ENCODE results near the gene MAP3K4. TPM values are rescaled to one million over a fixed set of nuclear protein-coding genes. Genes with fewer than 3 reads are reported as not detected.

Gene MAP3K4
- total RNA-seq, 1 donor from 2014 or later: 56.7 TPM

- Histone ChIP-seq H3K27me3 (no peaks in the 10 kb centered on the region), H3K36me3 (peaks cover 0 to 4% of the 10 kb centered on the region in 2 donors), H3K4me1 (peaks cover 2% of the 10 kb centered on the region), H3K27ac (no peak overlapping the region), H3K4me3 (no peak overlapping the region), H3K9me3 (no peaks in the 10 kb centered on the region)
- intact Hi-C loops (cut with DNase I): no loop called here
- peak in 1 of 2 donors; percentile 64 for DNase-seq (ENCODE audit: extremely low spot score in 2 of 2)
- TF ChIP-seq POLR2AphosphoS5 (IDR thresholded peaks at IDR 0.05; ENCODE audit: insufficient read depth in 1 of 2, low read depth in 1 of 2) (no peak), CTCF (IDR thresholded peaks at IDR 0.05) (no peak), POLR2A (IDR thresholded peaks at IDR 0.05) (no peak)
Measured at GRCh38 chr6:161133963-161134362, 142.4 kb downstream of the MAP3K4 start.

- no peaks in the 10 kb centered on the region for H3K9me3 ChIP-seq
- H3K4me3 ChIP-seq: no peak overlapping the region
- intact Hi-C loops (cut with DNase I): no loop called here
- H3K36me3 ChIP-seq: no peaks in the 10 kb centered on the region
- H3K4me1 ChIP-seq: peaks cover 10% of the 10 kb centered on the region
- DNase-seq (ENCODE audit: extremely low spot score in 2 of 2): peak in 1 of 2 donors; percentile 74
- H3K27me3 ChIP-seq: no peaks in the 10 kb centered on the region
- no peak overlapping the region for H3K27ac ChIP-seq
- TF ChIP-seq POLR2AphosphoS5 (IDR thresholded peaks at IDR 0.05; ENCODE audit: insufficient read depth in 1 of 2, low read depth in 1 of 2) (no peak), CTCF (IDR thresholded peaks at IDR 0.05) (no peak), POLR2A (IDR thresholded peaks at IDR 0.05) (no peak)
Measured at GRCh38 chr6:161134550-161135298, 143.2 kb downstream of the MAP3K4 start.

GRCh38 chr6:161135695-161136591, 144.4 kb downstream of the MAP3K4 start:
- Histone ChIP-seq H3K27ac (no peak overlapping the region), H3K9me3 (no peaks in the 10 kb centered on the region), H3K36me3 (no peaks in the 10 kb centered on the region), H3K4me1 (peaks cover 11% of the 10 kb centered on the region), H3K4me3 (no peak overlapping the region), H3K27me3 (no peaks in the 10 kb centered on the region)
- intact Hi-C loops (cut with DNase I): no loop called here
- TF ChIP-seq POLR2AphosphoS5 (IDR thresholded peaks at IDR 0.05; ENCODE audit: insufficient read depth in 1 of 2, low read depth in 1 of 2) (no peak), POLR2A (IDR thresholded peaks at IDR 0.05) (no peak), CTCF (IDR thresholded peaks at IDR 0.05) (no peak)
- DNase-seq (ENCODE audit: extremely low spot score in 2 of 2): peak in 1 of 2 donors; percentile 81

DNA sequence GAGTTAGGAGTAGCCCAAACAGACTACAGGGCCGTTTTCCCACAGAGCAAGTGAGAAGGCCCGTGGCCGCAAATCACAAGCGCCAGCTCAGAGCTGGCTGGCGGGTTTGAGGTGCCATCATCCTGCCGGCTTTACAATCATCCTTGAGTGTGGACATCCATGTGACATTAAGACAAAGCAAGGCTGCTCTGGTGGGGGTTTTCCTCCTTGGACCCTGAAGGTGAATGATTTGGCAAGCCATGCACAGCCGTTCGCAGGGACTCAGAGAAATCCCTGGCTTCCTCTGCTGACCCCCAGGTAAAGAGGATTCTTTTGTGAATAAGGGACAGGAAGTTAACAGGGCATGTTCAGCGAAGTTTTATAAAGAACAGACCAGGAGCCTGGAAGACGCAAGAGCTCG, 145.1 kb downstream of the MAP3K4 start:
- Histone ChIP-seq H3K27ac (no peak overlapping the region), H3K4me1 (peaks cover 11% of the 10 kb centered on the region), H3K9me3 (no peaks in the 10 kb centered on the region), H3K27me3 (no peaks in the 10 kb centered on the region), H3K4me3 (no peak overlapping the region), H3K36me3 (no peaks in the 10 kb centered on the region)
- no peak for TF ChIP-seq POLR2A (IDR thresholded peaks at IDR 0.05)
- TF ChIP-seq POLR2AphosphoS5 (IDR thresholded peaks at IDR 0.05; ENCODE audit: insufficient read depth in 1 of 2, low read depth in 1 of 2): no peak
- no peak for TF ChIP-seq CTCF (IDR thresholded peaks at IDR 0.05)
- intact Hi-C loops (cut with DNase I): no loop called here
- DNase-seq (ENCODE audit: extremely low spot score in 2 of 2): peak in 1 of 2 donors; percentile 80

Data from vagina (tissue), 2 donors.